HCT116 (cell line): ENCODE data around the gene ASIC3. TPM values are rescaled to one million over a fixed set of nuclear protein-coding genes. Genes with fewer than 3 reads are reported as not detected.

Source experiments
- ATAC-seq: fragments of 200-7000 bp; cut with Tn5 transposase; 2 replicates; pipeline ENCODE4 v1.9.1; 2020; ENCODE audit warnings: mild to moderate bottlenecking, moderate library complexity
- BruUV-seq: library from RNA; stranded (reverse); fragments of 400-500 nt; replicated peaks from 2 replicates; lab custom pipeline; 2021; lab: Mats Ljungman, UMichigan
- CTCF ChIA-PET: fragments of 300-600 bp; sonication (Branson Sonifier 250); formaldehyde crosslinking; loops from one replicate; lab custom pipeline; 2021; ENCODE audit warnings: antibody characterized with exemption; lab: Charles Lee
- POLR2A ChIA-PET: fragments of 300-600, 350-600 bp; sonication (Branson Sonifier 250); formaldehyde crosslinking; loops from one replicate; lab custom pipeline; 2021; ENCODE audit warnings: antibody characterized with exemption; lab: Charles Lee
- RAD21 ChIA-PET, 2 experiments: fragments of 300-600 bp; sonication (Branson Sonifier 250); formaldehyde crosslinking; loops; one replicate each; lab custom pipeline; 2023; ENCODE audit warnings: low total read pairs in 2 of 2; ENCODE audit not compliant: uncharacterized antibody in 2 of 2, unreplicated experiment in 2 of 2, low non-redundant PET in 1 of 2; lab: Charles Lee
- DNase-seq: peaks from one replicate; pipeline ENCODE4 v3.0.0-alpha.2; 2010; ENCODE audit warnings: low read depth, low spot score
- H2AFZ ChIP-seq: fragments of 200-600 bp; shearing (Covaris generic), sonication (generic); 2 replicates; pipeline ENCODE4 v1.6.1; 2017; ENCODE audit warnings: low read depth, mixed run types, mixed read lengths, antibody characterized with exemption, low read length; ENCODE audit not compliant: poor library complexity, severe bottlenecking
- H3K27ac ChIP-seq: 2 replicates; pipeline ENCODE4 v1.5.1; 2012; ENCODE audit warnings: low read depth, low read length
- H3K27me3 ChIP-seq: fragments of 200-600 bp; sonication (generic); 2 replicates; pipeline ENCODE4 v1.6.1; 2016; ENCODE audit warnings: mixed run types, low read length, mixed read lengths; ENCODE audit not compliant: insufficient read depth
- H3K36me3 ChIP-seq, 2 experiments: fragments of 200-500 bp in 1 of 2; fragments of 200-600 bp in 1 of 2; sonication (Bioruptor generic) in 1 of 2; sonication (generic) in 1 of 2; 2 replicates each; pipeline versions ENCODE4 v1.5.1 to v1.6.1; 2014 to 2016; ENCODE audit warnings: low read length in 2 of 2, inconsistent platforms in 1 of 2, mixed read lengths in 1 of 2, mixed run types in 1 of 2; ENCODE audit not compliant: insufficient read depth in 2 of 2, control insufficient read depth in 1 of 2
- H3K4me1 ChIP-seq, 2 experiments: fragments of 200-600 bp in 1 of 2; sonication (generic) in 1 of 2; 2 replicates each; pipeline versions ENCODE4 v1.5.1 to v1.6.1; 2012 to 2017; ENCODE audit warnings: low read length in 2 of 2, inconsistent platforms in 1 of 2, mild to moderate bottlenecking in 1 of 2, mixed read lengths in 1 of 2, mixed run types in 1 of 2, moderate library complexity in 1 of 2; ENCODE audit not compliant: insufficient read depth in 2 of 2, control insufficient read depth in 1 of 2
- H3K4me2 ChIP-seq: fragments of 200-600 bp; sonication (generic); 2 replicates; pipeline ENCODE4 v1.6.1; 2017; ENCODE audit warnings: mixed run types, low read length, mixed read lengths
- H3K4me3 ChIP-seq, 2 experiments: fragments of 200-600 bp in 1 of 2; sonication (generic) in 1 of 2; replicated peaks in 1 of 2; 2 replicates each; pipeline ENCODE4 v1.5.1; 2011 to 2016; ENCODE audit warnings: low read length in 2 of 2, control low read depth in 1 of 2, low read depth in 1 of 2, mild to moderate bottlenecking in 1 of 2, mixed read lengths in 1 of 2, mixed run types in 1 of 2
- H3K79me2 ChIP-seq: fragments of 200-600 bp; sonication (generic); 2 replicates; pipeline ENCODE4 v1.6.1; 2017; ENCODE audit warnings: mild to moderate bottlenecking, mixed run types, low read length, moderate library complexity, mixed read lengths; ENCODE audit not compliant: insufficient read depth
- H3K9ac ChIP-seq: fragments of 200-600 bp; sonication (generic); 2 replicates; pipeline ENCODE4 v1.6.1; 2016; ENCODE audit warnings: low read length, mixed read lengths
- H3K9me2 ChIP-seq: fragments of 200-600 bp; sonication (generic), shearing (Covaris generic); 2 replicates; pipeline ENCODE4 v1.6.1; 2017; ENCODE audit warnings: mixed run types, mild to moderate bottlenecking, moderate library complexity; ENCODE audit not compliant: insufficient read depth
- H3K9me3 ChIP-seq, 2 experiments: fragments of 200-500 bp in 1 of 2; fragments of 200-600 bp in 1 of 2; sonication (Bioruptor generic) in 1 of 2; sonication (generic) in 1 of 2; 2 replicates each; pipeline ENCODE4 v1.6.1; 2014 to 2017; ENCODE audit warnings: low read length in 2 of 2, mixed read lengths in 2 of 2, inconsistent platforms in 1 of 2, low read depth in 1 of 2, mild to moderate bottlenecking in 1 of 2, mixed run types in 1 of 2, moderate library complexity in 1 of 2; ENCODE audit not compliant: control insufficient read depth in 1 of 2, insufficient read depth in 1 of 2
- H4K20me1 ChIP-seq: fragments of 200-600 bp; sonication (generic), shearing (Covaris generic); 2 replicates; pipeline ENCODE4 v1.6.1; 2017; ENCODE audit warnings: mixed run types, mild to moderate bottlenecking, moderate library complexity; ENCODE audit not compliant: insufficient read depth
- CBX3 ChIP-seq: IDR thresholded peaks from 2 replicates; pipeline ENCODE4 v1.6.1; 2012; ENCODE audit warnings: low read depth
- EZH2 ChIP-seq: fragments of 200-600 bp; sonication (generic); IDR thresholded peaks from 2 replicates; pipeline ENCODE4 v1.6.1; 2017; ENCODE audit warnings: antibody characterized with exemption, mixed run types
- JUND ChIP-seq: IDR thresholded peaks from 2 replicates; pipeline ENCODE4 v1.6.1; 2012
- MAX ChIP-seq: IDR thresholded peaks from 2 replicates; pipeline ENCODE4 v1.6.1; 2012
- POLR2AphosphoS5 ChIP-seq: IDR thresholded peaks from 2 replicates; pipeline ENCODE4 v1.6.1; 2011; ENCODE audit warnings: mild to moderate bottlenecking, low read depth, low read length, moderate library complexity
- RAD21 ChIP-seq: IDR thresholded peaks from 2 replicates; pipeline ENCODE4 v1.6.1; 2012; ENCODE audit warnings: low read depth, mild to moderate bottlenecking
- SP1 ChIP-seq: IDR thresholded peaks from 2 replicates; pipeline ENCODE4 v1.6.1; 2012; ENCODE audit warnings: low read depth
- TCF7L2 ChIP-seq: IDR thresholded peaks from 2 replicates; pipeline ENCODE4 v1.7.0; 2011; ENCODE audit warnings: borderline replicate concordance, inconsistent platforms; ENCODE audit not compliant: insufficient read depth, insufficient read length; ENCODE audit errors: extremely low read depth
- YY1 ChIP-seq: IDR thresholded peaks from 2 replicates; pipeline ENCODE4 v1.6.1; 2011; ENCODE audit warnings: low read length, low read depth, moderate library complexity, mild to moderate bottlenecking; ENCODE audit not compliant: insufficient replicate concordance; ENCODE audit errors: extremely low read depth
- ZBTB33 ChIP-seq: IDR thresholded peaks from 2 replicates; pipeline ENCODE4 v1.6.1; 2011; ENCODE audit warnings: mild to moderate bottlenecking, low read length, moderate library complexity; ENCODE audit not compliant: insufficient replicate concordance; ENCODE audit errors: extremely low read depth
- ZNF274 ChIP-seq: fragments of 200-500 bp; sonication (Bioruptor generic); IDR thresholded peaks from 2 replicates; pipeline ENCODE4 v1.6.1; 2014; ENCODE audit warnings: mild to moderate bottlenecking, low read depth, low read length, inconsistent platforms
- intact Hi-C: fragments of 100-400 bp; cut with micrococcal nuclease; formaldehyde crosslinking; loops from 2 replicates; pipeline ENCODE4 v1.10.0; 2022
- total RNA-seq: library from RNA; stranded (reverse); gene quantifications from one replicate; pipeline ENCODE4 v1.2.1, GENCODE V29; 2021; ENCODE audit not compliant: unreplicated experiment
- TF ChIP-seq, protein P1 (sequence below): IDR thresholded peaks from 2 replicates; pipeline ENCODE4 v1.6.1; 2012

ASIC3 gene
- total RNA-seq, 1 experiment from 2014 or later = 4.4 TPM

- TF ChIP-seq POLR2AphosphoS5 (no peak), CBX3 (no peak), EZH2 (no peak), YY1 (no peak), ZNF274 (no peak), JUND (no peak), SP1 (no peak), MAX (no peak), TCF7L2 (no peak), ZBTB33 (no peak), RAD21 (no peak)
- TF ChIP-seq, protein P1, sequence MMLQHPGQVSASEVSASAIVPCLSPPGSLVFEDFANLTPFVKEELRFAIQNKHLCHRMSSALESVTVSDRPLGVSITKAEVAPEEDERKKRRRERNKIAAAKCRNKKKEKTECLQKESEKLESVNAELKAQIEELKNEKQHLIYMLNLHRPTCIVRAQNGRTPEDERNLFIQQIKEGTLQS = no peak
- no peaks in the 10 kb centered on the region for H3K36me3 ChIP-seq
- H3K27ac ChIP-seq = no peak overlapping the region
- ATAC-seq = no peak
- H3K9me2 ChIP-seq = no peaks in the 10 kb centered on the region
- H3K79me2 ChIP-seq = no peaks in the 10 kb centered on the region
- ChIA-PET POLR2A (no interaction called here), RAD21 (no interaction called here), CTCF (no interaction called here)
- no peak overlapping the region for H2AFZ ChIP-seq
- no peaks in the 10 kb centered on the region for H3K9me3 ChIP-seq
- H3K4me1 ChIP-seq = no peaks in the 10 kb centered on the region
- no peaks in the 10 kb centered on the region for H4K20me1 ChIP-seq
- H3K4me3 ChIP-seq = no peak overlapping the region
- no peak for DNase-seq
- no peak overlapping the region for H3K4me2 ChIP-seq
- no TSS peak for BruUV-seq
- intact Hi-C loops = no loop called here
- no peak overlapping the region for H3K9ac ChIP-seq
- no peaks in the 10 kb centered on the region for H3K27me3 ChIP-seq
These were observed 2.4 kb upstream of the ASIC3 start for GRCh38 chr7:151045967-151046366.
